NCI-H1417 treated with DMSO at 0.1 percent for 48 hours (cell line): ENCODE results near the gene FCGR3A.
"Not testable (repeated sequence)": the region's sequence is repeated elsewhere in the genome, so short reads cannot be mapped to it uniquely, and the experiment has no call there.

Source experiments
- DNase-seq: peaks from one replicate; lab custom pipeline; 2025; lab: John Stamatoyannopoulos, UW

Gene FCGR3A

GRCh38 chr1:161556990-161557389 lies 7.4 kb upstream of the FCGR3A start:
- not testable (repeated sequence) for DNase-seq

GRCh38 chr1:161556143-161556542 lies 6.5 kb upstream of the FCGR3A start:
- not testable (repeated sequence) for DNase-seq

GRCh38 chr1:161554815-161555417 lies 5.3 kb upstream of the FCGR3A start:
- DNase-seq: not testable (repeated sequence)

GRCh38 chr1:161554340-161554739 lies 4.7 kb upstream of the FCGR3A start:
- not testable (repeated sequence) for DNase-seq

GRCh38 chr1:161553631-161554030 lies 4.0 kb upstream of the FCGR3A start:
- DNase-seq: not testable (repeated sequence)

GRCh38 chr1:161550942-161551341 lies 1.3 kb upstream of the FCGR3A start:
- DNase-seq: not testable (repeated sequence)

- DNase-seq: not testable (repeated sequence)
Measured at GRCh38 chr1:161548749-161549406, 740 bp downstream of the FCGR3A start.

- DNase-seq: not testable (repeated sequence)
Measured at GRCh38 chr1:161547995-161548741, 1.4 kb downstream of the FCGR3A start.

- not testable (repeated sequence) for DNase-seq
Measured at GRCh38 chr1:161545005-161545731, 4.5 kb downstream of the FCGR3A start.

- not testable (repeated sequence) for DNase-seq
Measured at GRCh38 chr1:161543125-161543524, 6.5 kb downstream of the FCGR3A start.

- not testable (repeated sequence) for DNase-seq
Measured at GRCh38 chr1:161542091-161542559, 7.5 kb downstream of the FCGR3A start.

- not testable (repeated sequence) for DNase-seq
Measured at GRCh38 chr1:161540570-161540960, 9.1 kb downstream of the FCGR3A start.

- DNase-seq: not testable (repeated sequence)
Measured at GRCh38 chr1:161539731-161540569, 9.7 kb downstream of the FCGR3A start.

GRCh38 chr1:161538925-161539479 lies 10.6 kb downstream of the FCGR3A start:
- DNase-seq: not testable (repeated sequence)

GRCh38 chr1:161537068-161537669 lies 12.4 kb downstream of the FCGR3A start:
- DNase-seq: not testable (repeated sequence)

GRCh38 chr1:161532644-161533567 lies 16.7 kb downstream of the FCGR3A start:
- not testable (repeated sequence) for DNase-seq

GRCh38 chr1:161531986-161532643 lies 17.5 kb downstream of the FCGR3A start:
- DNase-seq: no peak
